ENCODE measurements around the gene BRWD1.

- TF ChIP-seq CTCF (IDR thresholded peaks at IDR 0.05) (no peak), POLR2A (IDR thresholded peaks at IDR 0.05) (no peak), POLR2AphosphoS5 (IDR thresholded peaks at IDR 0.05) (no peak)
Observed at GRCh38 chr21:39258207-39258606, 55.2 kb downstream of the BRWD1 start.

Measured in transverse colon (tissue), 4 donors.